NK-92 treated with Interleukin-12 subunit alpha and Interleukin-12 subunit beta, amount 100 ng/mL, for 24 hours (cell line): ENCODE results near the gene CTNNA3.

Experiments
- DNase-seq: peaks from one replicate; lab custom pipeline; 2025; lab: John Stamatoyannopoulos, UW

CTNNA3 gene

GRCh38 chr10:66537186-66537585 lies 1158.8 kb downstream of the CTNNA3 start:
- DNase-seq, result no peak

- no peak for DNase-seq
Measured at GRCh38 chr10:66535439-66535838, 1160.6 kb downstream of the CTNNA3 start.

GRCh38 chr10:66534866-66535265 lies 1161.1 kb downstream of the CTNNA3 start:
- no peak for DNase-seq

GRCh38 chr10:66521506-66521905 lies 1174.5 kb downstream of the CTNNA3 start:
- no peak for DNase-seq

- no peak for DNase-seq
Measured at GRCh38 chr10:66519616-66520015, 1176.4 kb downstream of the CTNNA3 start.

GRCh38 chr10:66514666-66515065 lies 1181.3 kb downstream of the CTNNA3 start:
- no peak for DNase-seq

- no peak for DNase-seq
Measured at GRCh38 chr10:66513504-66513903, 1182.5 kb downstream of the CTNNA3 start.

GRCh38 chr10:66505003-66505657 lies 1190.9 kb downstream of the CTNNA3 start:
- DNase-seq, result no peak

- no peak for DNase-seq
Measured at GRCh38 chr10:66501356-66501755, 1194.6 kb downstream of the CTNNA3 start.

- DNase-seq, result no peak
Measured at GRCh38 chr10:66483966-66484365, 1212.0 kb downstream of the CTNNA3 start.

- DNase-seq, result no peak
Measured at GRCh38 chr10:66472156-66472555, 1223.8 kb downstream of the CTNNA3 start.

GRCh38 chr10:66467042-66467441 lies 1229.0 kb downstream of the CTNNA3 start:
- no peak for DNase-seq

- DNase-seq, result no peak
Measured at GRCh38 chr10:66466622-66467021, 1229.4 kb downstream of the CTNNA3 start.

- no peak for DNase-seq
Measured at GRCh38 chr10:66463611-66464010, 1232.4 kb downstream of the CTNNA3 start.

- no peak for DNase-seq
Measured at GRCh38 chr10:66457629-66458028, 1238.4 kb downstream of the CTNNA3 start.

GRCh38 chr10:66455304-66455703 lies 1240.7 kb downstream of the CTNNA3 start:
- no peak for DNase-seq

- DNase-seq, result no peak
Measured at GRCh38 chr10:66440568-66440967, 1255.4 kb downstream of the CTNNA3 start.

- DNase-seq, result no peak
Measured at GRCh38 chr10:66414943-66415342, 1281.1 kb downstream of the CTNNA3 start.

- DNase-seq, result no peak
Measured at GRCh38 chr10:66405566-66405965, 1290.4 kb downstream of the CTNNA3 start.

GRCh38 chr10:66398669-66399068 lies 1297.3 kb downstream of the CTNNA3 start:
- DNase-seq, result no peak

GRCh38 chr10:66394342-66395063 lies 1301.5 kb downstream of the CTNNA3 start:
- no peak for DNase-seq

- no peak for DNase-seq
Measured at GRCh38 chr10:66390926-66391325, 1305.1 kb downstream of the CTNNA3 start.

- no peak for DNase-seq
Measured at GRCh38 chr10:66381045-66381444, 1315.0 kb downstream of the CTNNA3 start.
